HepG2 (cell line): ENCODE results near the gene COL27A1.

Experiments used
- MEF2D ChIP-seq: sonication (generic); formaldehyde crosslinking; IDR thresholded peaks from 2 replicates; pipeline ENCODE4 v1.5.1; 2020; ENCODE audit warnings: mild to moderate bottlenecking, missing genetic modification reagents
- TF ChIP-seq, protein P1 (sequence below): IDR thresholded peaks from 2 replicates; pipeline ENCODE4 v1.6.1; 2016; ENCODE audit warnings: missing compliant biosample characterization, missing genetic modification reagents, borderline replicate concordance

DNA sequence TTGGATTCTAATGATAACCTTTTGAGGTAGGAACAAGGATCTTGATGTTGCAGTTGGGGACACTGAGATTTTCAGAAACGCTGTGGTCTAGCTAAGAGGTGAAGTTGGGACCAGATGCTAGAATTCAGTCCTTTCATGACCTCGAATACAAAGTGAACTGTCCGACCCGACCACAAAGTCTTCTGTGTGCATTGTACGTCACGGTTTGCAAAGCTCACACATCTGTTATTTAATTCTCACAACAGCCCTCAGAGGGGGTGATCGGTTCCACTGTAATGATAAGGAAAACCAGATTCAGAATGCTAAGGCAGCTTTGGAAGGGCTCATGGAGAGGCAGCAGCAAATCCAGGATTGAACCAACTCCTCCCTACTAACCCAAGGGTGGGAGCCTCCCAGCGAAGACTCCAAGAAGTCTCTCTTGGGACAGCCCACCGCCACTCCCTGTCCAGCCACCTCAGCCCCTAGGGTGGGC lies 39.6 kb upstream of the COL27A1 start:
- TF ChIP-seq, protein P1, sequence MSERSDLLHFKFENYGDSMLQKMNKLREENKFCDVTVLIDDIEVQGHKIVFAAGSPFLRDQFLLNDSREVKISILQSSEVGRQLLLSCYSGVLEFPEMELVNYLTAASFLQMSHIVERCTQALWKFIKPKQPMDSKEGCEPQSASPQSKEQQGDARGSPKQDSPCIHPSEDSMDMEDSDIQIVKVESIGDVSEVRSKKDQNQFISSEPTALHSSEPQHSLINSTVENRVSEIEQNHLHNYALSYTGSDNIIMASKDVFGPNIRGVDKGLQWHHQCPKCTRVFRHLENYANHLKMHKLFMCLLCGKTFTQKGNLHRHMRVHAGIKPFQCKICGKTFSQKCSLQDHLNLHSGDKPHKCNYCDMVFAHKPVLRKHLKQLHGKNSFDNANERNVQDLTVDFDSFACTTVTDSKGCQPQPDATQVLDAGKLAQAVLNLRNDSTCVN, result no peak
- no peak for TF ChIP-seq MEF2D
